Loucy (cell line): ENCODE data around the gene TSHZ2.

Source experiments
- CTCF ChIP-seq: fragments of 200-600 bp; sonication (generic); conservative IDR thresholded peaks from 2 replicates; pipeline ENCODE4 v1.5.1; 2014; ENCODE audit warnings: mild to moderate bottlenecking, antibody characterized with exemption, low read length
- EZH2phosphoT487 ChIP-seq: fragments of 200-600 bp; IDR thresholded peaks from 2 replicates; pipeline ENCODE4 v1.6.1; 2018; ENCODE audit warnings: antibody characterized with exemption, mild to moderate bottlenecking, moderate library complexity, borderline replicate concordance

DNA sequence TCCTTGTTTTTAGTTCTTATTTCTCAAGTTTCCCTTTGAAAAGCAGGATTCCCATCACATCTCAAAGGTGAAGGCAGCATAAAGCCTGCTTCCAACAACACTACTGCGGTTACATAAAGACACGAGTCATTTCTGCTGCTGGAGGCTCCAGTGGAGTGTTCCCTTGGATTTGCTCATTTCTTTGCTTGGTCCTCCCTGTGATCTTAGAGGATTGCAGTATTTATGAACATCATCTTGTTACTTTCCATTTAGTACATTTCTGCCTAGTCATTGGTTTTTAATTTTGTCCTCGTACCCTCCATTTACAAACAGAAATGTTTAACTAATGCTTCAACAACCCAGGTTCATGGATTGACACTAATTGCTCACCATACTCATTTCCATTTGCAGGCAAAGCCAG, 322.6 kb downstream of the TSHZ2 start:
- TF ChIP-seq CTCF (no peak), EZH2phosphoT487 (no peak)
